Measurements from ENCODE around the gene PHKG1. TPM values are rescaled to one million over a fixed set of nuclear protein-coding genes. Genes with fewer than 3 reads are reported as not detected.
A peak's percentile ranks its signal among the peaks of the same experiment; 100 is the strongest.

PHKG1 gene
- total and polyA plus RNA-seq, 2 of the 8 experiments (the other 6 are each of a cell fraction or from before 2014, with no cell fraction given), result 0.03 to 0.61 TPM

GRCh38 chr7:56051339-56052191 is 41.2 kb downstream of the PHKG1 start, which contains the start of the genes CCT6A and PSPH:
TSS of gene CCT6A (plus strand) at chr7:56051765. CDS start at chr7:56051849, 84 bp downstream.
TSS of gene PSPH (minus strand) at chr7:56051444. CDS start at chr7:56021212, 30,232 bp downstream.
- peak; percentile 95 to 96 for DNase-seq (ENCODE audit: low read depth in 1 of 2, low spot score in 2 of 2)
- Histone ChIP-seq H3K18ac (ENCODE audit: extremely low read depth, low read length) (peak within 1 kb of the TSS; percentile 98), H2AK5ac (ENCODE audit: low read depth, low read length) (peak within 1 kb of the TSS; percentile 91), H2BK5ac (ENCODE audit: low read depth, low read length) (peak within 1 kb of the TSS; percentile 99), H3K36me3 (ENCODE audit: control insufficient read depth in 2 of 4, insufficient read depth in 4 of 4, low read length in 3 of 4) (peaks cover 18 to 41% (median 31%) of the 10 kb centered on the region in 4 experiments), H4K20me1 (replicated peaks in 1 of 2; ENCODE audit: control insufficient read depth in 1 of 2, insufficient read depth in 2 of 2, low read length in 2 of 2) (peaks cover 0 to 3% of the 10 kb centered on the region in 2 experiments), H4K5ac (ENCODE audit: insufficient read length, low read depth, low read length) (peak within 1 kb of the TSS; percentile 97), H3K27ac (ENCODE audit: low read depth, low read length) (peak within 1 kb of the TSS; percentile 96), H2AFZ (ENCODE audit: low read length) (peak within 1 kb of the TSS; percentile 82; the same call in 1 of the 2 replicates), H3K14ac (ENCODE audit: insufficient read length) (peak within 1 kb of the TSS; percentile 74), H3K4ac (replicated peaks; ENCODE audit: insufficient read length, low read depth, low read length) (peak within 1 kb of the TSS; percentile 94), H3K23ac (ENCODE audit: insufficient read length) (no peak within 1 kb of the TSS), H2BK120ac (replicated peaks; ENCODE audit: low read depth, low read length) (no peak within 1 kb of the TSS), H4K91ac (replicated peaks; ENCODE audit: insufficient read length, low read length) (peak within 1 kb of the TSS; percentile 98), H3K23me2 (ENCODE audit: low read depth, low read length) (no peaks in the 10 kb centered on the region; the same call in 1 of the 2 replicates), H3K79me2 (ENCODE audit: control insufficient read depth in 1 of 2, insufficient read depth in 2 of 2, low read length in 2 of 2) (peaks cover 7 to 61% of the 10 kb centered on the region in 2 experiments), H2BK12ac (ENCODE audit: low read depth, low read length) (0 out of 2 replicates have a peak within 1 kb of the TSS, but pooled peaks have one; percentile 60), H3K9ac (replicated peaks in 1 of 4; ENCODE audit: extremely low read depth in 1 of 4, low read depth in 3 of 4, low read length in 3 of 4) (peak within 1 kb of the TSS; percentile 98 to 99 (median 98)), H2BK20ac (ENCODE audit: low read length) (no peak within 1 kb of the TSS), H3K4me3 (ENCODE audit: extremely low read depth in 1 of 4, insufficient read depth in 2 of 4, low read depth in 3 of 4, low read length in 4 of 4) (peak within 1 kb of the TSS; percentile 74 to 100 (median 92)), H4K8ac (ENCODE audit: extremely low read depth, insufficient read depth, low read length) (peak within 1 kb of the TSS; percentile 98), H2BK15ac (ENCODE audit: low read length) (no peak within 1 kb of the TSS), H3K4me2 (ENCODE audit: insufficient read depth in 1 of 2, low read depth in 2 of 2, low read length in 2 of 2) (peak within 1 kb of the TSS; percentile 58 to 78), H3K79me1 (ENCODE audit: low read depth, low read length) (peaks cover 2% of the 10 kb centered on the region; the same call in 1 of the 2 replicates), H3K56ac (replicated peaks; ENCODE audit: insufficient read length, low read depth, low read length) (peak within 1 kb of the TSS; percentile 93), H3K27me3 (replicated peaks in 1 of 4; ENCODE audit: control insufficient read depth in 3 of 4, extremely low read depth in 1 of 4, insufficient read depth in 3 of 4, low read length in 3 of 4) (no peaks in the 10 kb centered on the region), H3K4me1 (replicated peaks in 1 of 4; ENCODE audit: control insufficient read depth in 3 of 4, insufficient read depth in 4 of 4, low read length in 3 of 4) (peaks cover 0 to 11% (median 1%) of the 10 kb centered on the region in 4 experiments; a peak in 6 of 7 replicates), H3K9me3 (ENCODE audit: insufficient read depth in 2 of 2, low read depth in 1 of 2, low read length in 1 of 2) (no peaks in the 10 kb centered on the region)
- CTCF ChIA-PET (ENCODE audit: partially characterized antibody), result interaction anchor here (0.8 to 1.5 kb wide), 3 partner anchors 44 to 88 kb away, joined by 3 to 4 read pairs (median 3); no protein-coding TSS in a partner anchor
- 2% methylated on average over 90 of the region's 97 CpGs; no CpG with 5 or more reads in 1 of the 2 experiments for WGBS, 2 experiments (ENCODE audit: extremely low coverage in 1 of 2, insufficient coverage in 1 of 2, insufficient read length in 1 of 2, insufficient replicate concordance in 2 of 2, low coverage in 1 of 2, low lambda C conversion rate in 2 of 2, missing lambda C conversion rate in 1 of 2)
- FAIRE-seq, result no peak
- POLR2A ChIA-PET (ENCODE audit: partially characterized antibody), result interaction anchor here (0.6 to 44.4 kb wide), 17 partner anchors 8 to 882 kb away, joined by 3 to 869 read pairs (median 4); partner anchors contain the start of genes CHCHD2, NIPSNAP2, PHKG1 and SUMF2
- TF ChIP-seq CTCF (IDR thresholded peaks at IDR 0.05; ENCODE audit: control extremely low read depth in 1 of 3, insufficient read depth in 1 of 3, low read depth in 1 of 3, low read length in 3 of 3), result no peak
- peak; percentile 97 for TF ChIP-seq TAF7 (optimal IDR thresholded peaks at IDR 0.05; ENCODE audit: borderline replicate concordance, low read depth, low read length)
- peak; percentile 50; the same call in 1 of the 2 replicates for TF ChIP-seq GTF2F1 (IDR thresholded peaks at IDR 0.05; ENCODE audit: borderline replicate concordance, low read depth, low read length)
- TF ChIP-seq TEAD4 (IDR thresholded peaks at IDR 0.05; ENCODE audit: low read depth, low read length), result peak; percentile 60; the same call in 1 of the 2 replicates
- TF ChIP-seq ASH2L (IDR thresholded peaks at IDR 0.05; ENCODE audit: low read length), result peak; percentile 29
- no peak for TF ChIP-seq POU5F1 (IDR thresholded peaks at IDR 0.05; ENCODE audit: low read depth, low read length)
- TF ChIP-seq TBP (IDR thresholded peaks at IDR 0.05; ENCODE audit: low read depth, low read length), result peak; percentile 88
- TF ChIP-seq YY1 (IDR thresholded peaks at IDR 0.05; ENCODE audit: low read depth, low read length), result peak; percentile 91

All from H1 (cell line).